Neural progenitor cell (in vitro differentiated cells): ENCODE measurements around the gene RAD51AP2. TPM values are rescaled to one million over a fixed set of nuclear protein-coding genes. Genes with fewer than 3 reads are reported as not detected.

Source experiments
- DNase-seq: peaks from one replicate; pipeline ENCODE4 v3.0.0-alpha.2; 2016; ENCODE audit warnings: low spot score
- H2AFZ ChIP-seq: fragments of 200-600 bp; sonication (generic); replicated peaks from 2 replicates; pipeline ENCODE4 v1.6.1; 2016; ENCODE audit warnings: antibody characterized with exemption
- H3F3A ChIP-seq: fragments of 200-600 bp; sonication (generic); 2 replicates; pipeline ENCODE4 v1.6.1; 2016; ENCODE audit warnings: antibody characterized with exemption, low read depth
- H3K27ac ChIP-seq: fragments of 200-600 bp; sonication (generic); 2 replicates; pipeline ENCODE4 v1.5.1; 2016; ENCODE audit warnings: mild to moderate bottlenecking
- H3K27me3 ChIP-seq: fragments of 200-600 bp; sonication (generic); 2 replicates; pipeline ENCODE4 v1.6.1; 2016; ENCODE audit warnings: mild to moderate bottlenecking, moderate library complexity
- H3K36me3 ChIP-seq: fragments of 200-600 bp; sonication (generic); 2 replicates; pipeline ENCODE4 v1.5.1; 2016
- H3K4me1 ChIP-seq: fragments of 200-600 bp; sonication (generic); 2 replicates; pipeline ENCODE4 v1.6.1; 2016; ENCODE audit warnings: mixed run types
- H3K4me2 ChIP-seq: fragments of 200-600 bp; sonication (generic); 2 replicates; pipeline ENCODE4 v1.6.1; 2016
- H3K4me3 ChIP-seq: fragments of 200-600 bp; sonication (generic); 2 replicates; pipeline ENCODE4 v1.5.1; 2016
- H3K79me2 ChIP-seq: fragments of 200-600 bp; sonication (generic); 2 replicates; pipeline ENCODE4 v1.6.1; 2016; ENCODE audit warnings: low read depth
- H3K9ac ChIP-seq: fragments of 200-600 bp; sonication (generic); 2 replicates; pipeline ENCODE4 v1.6.1; 2016
- H3K9me3 ChIP-seq: fragments of 200-600 bp; sonication (generic); 2 replicates; pipeline ENCODE4 v1.5.1; 2016; ENCODE audit warnings: low read depth
- H4K20me1 ChIP-seq: fragments of 200-600 bp; sonication (generic); 2 replicates; pipeline ENCODE4 v1.6.1; 2016; ENCODE audit warnings: low read depth
- H3K27ac Mint-ChIP-seq: 3 replicates; pipeline ENCODE4 v1.8.0; 2021; ENCODE audit warnings: mixed read lengths
- H3K27me3 Mint-ChIP-seq: 2 replicates; pipeline ENCODE4 v1.8.0; 2022; ENCODE audit warnings: low read depth, mild to moderate bottlenecking, inconsistent platforms, moderate library complexity, mixed read lengths; ENCODE audit not compliant: insufficient read depth
- H3K36me3 Mint-ChIP-seq: 3 replicates; pipeline ENCODE4 v1.8.0; 2021; ENCODE audit warnings: mixed read lengths
- H3K4me1 Mint-ChIP-seq: 3 replicates; pipeline ENCODE4 v1.8.0; 2021; ENCODE audit warnings: mixed read lengths
- H3K4me3 Mint-ChIP-seq: 3 replicates; pipeline ENCODE4 v1.8.0; 2021; ENCODE audit warnings: mild to moderate bottlenecking, moderate library complexity, mixed read lengths
- H3K9me3 Mint-ChIP-seq: 3 replicates; pipeline ENCODE4 v1.8.0; 2020; ENCODE audit warnings: mixed read lengths
- CTCF ChIP-seq: fragments of 200-600 bp; sonication (generic); IDR thresholded peaks from 2 replicates; pipeline ENCODE4 v1.5.1; 2017; ENCODE audit warnings: antibody characterized with exemption, mild to moderate bottlenecking
- EZH2 ChIP-seq: fragments of 200-600 bp; sonication (generic); IDR thresholded peaks from 2 replicates; pipeline ENCODE4 v1.6.1; 2017; ENCODE audit warnings: antibody characterized with exemption, mild to moderate bottlenecking, moderate library complexity
- EZH2phosphoT487 ChIP-seq: fragments of 200-600 bp; sonication (generic); IDR thresholded peaks from 2 replicates; pipeline ENCODE4 v1.6.1; 2017; ENCODE audit warnings: antibody characterized with exemption
- total RNA-seq: library from RNA; depleted of rRNA; stranded (reverse); fragments of >200 nt; gene quantifications from 2 replicates; pipeline ENCODE4 v1.2.3, GENCODE V29; 2015; ENCODE audit warnings: low replicate concordance

The RAD51AP2 gene
- total RNA-seq, 1 donor from 2014 or later, result 1.2 TPM

GRCh38 chr2:17483496-17483895 is 34.7 kb downstream of the RAD51AP2 start:
- Histone ChIP-seq H3K79me2 (no peaks in the 10 kb centered on the region), H3K4me3 (no peak overlapping the region), H2AFZ (no peak overlapping the region), H3K9ac (no peak overlapping the region), H3K27me3 (no peaks in the 10 kb centered on the region), H4K20me1 (no peaks in the 10 kb centered on the region), H3K27ac (no peak overlapping the region), H3K4me2 (no peak overlapping the region), H3K4me1 (peaks cover 5% of the 10 kb centered on the region), H3K9me3 (no peaks in the 10 kb centered on the region), H3F3A (no peaks in the 10 kb centered on the region), H3K36me3 (no peaks in the 10 kb centered on the region)
- Mint-ChIP-seq H3K9me3 (no peaks in the 10 kb centered on the region), H3K4me3 (no peak overlapping the region), H3K4me1 (no peaks in the 10 kb centered on the region), H3K27ac (no peak overlapping the region), H3K27me3 (no peaks in the 10 kb centered on the region), H3K36me3 (no peaks in the 10 kb centered on the region)
- DNase-seq, result no peak
- TF ChIP-seq EZH2, result no peak
- no peak for TF ChIP-seq CTCF
- TF ChIP-seq EZH2phosphoT487, result no peak

- no peak overlapping the region for H3K27ac ChIP-seq
- no peaks in the 10 kb centered on the region for H3K4me1 Mint-ChIP-seq
- no peaks in the 10 kb centered on the region for H3K79me2 ChIP-seq
- H4K20me1 ChIP-seq, result no peaks in the 10 kb centered on the region
- no peak overlapping the region for H2AFZ ChIP-seq
- no peaks in the 10 kb centered on the region for H3K9me3 Mint-ChIP-seq
- H3K27ac Mint-ChIP-seq, result no peak overlapping the region
- DNase-seq, result no peak
- no peak overlapping the region for H3K4me3 Mint-ChIP-seq
- H3F3A ChIP-seq, result no peaks in the 10 kb centered on the region
- no peak overlapping the region for H3K9ac ChIP-seq
- H3K36me3 ChIP-seq, result no peaks in the 10 kb centered on the region
- H3K27me3 ChIP-seq, result no peaks in the 10 kb centered on the region
- H3K4me2 ChIP-seq, result no peak overlapping the region
- H3K9me3 ChIP-seq, result no peaks in the 10 kb centered on the region
- no peak overlapping the region for H3K4me3 ChIP-seq
- no peaks in the 10 kb centered on the region for H3K27me3 Mint-ChIP-seq
- H3K36me3 Mint-ChIP-seq, result no peaks in the 10 kb centered on the region
- TF ChIP-seq EZH2 (no peak), CTCF (no peak), EZH2phosphoT487 (no peak)
- H3K4me1 ChIP-seq, result peaks cover 5% of the 10 kb centered on the region
Measured at GRCh38 chr2:17482651-17483050, 35.6 kb downstream of the RAD51AP2 start.

- no peaks in the 10 kb centered on the region for H3K79me2 ChIP-seq
- no peak overlapping the region for H3K4me2 ChIP-seq
- no peaks in the 10 kb centered on the region for H3K36me3 Mint-ChIP-seq
- no peak for TF ChIP-seq EZH2
- no peaks in the 10 kb centered on the region for H3K9me3 Mint-ChIP-seq
- no peak for DNase-seq
- no peaks in the 10 kb centered on the region for H3K27me3 ChIP-seq
- H3K4me1 Mint-ChIP-seq, result peaks cover 3% of the 10 kb centered on the region
- H3K4me1 ChIP-seq, result peaks cover 9% of the 10 kb centered on the region
- H3F3A ChIP-seq, result no peaks in the 10 kb centered on the region
- no peak overlapping the region for H3K27ac ChIP-seq
- H3K27ac Mint-ChIP-seq, result no peak overlapping the region
- no peaks in the 10 kb centered on the region for H4K20me1 ChIP-seq
- H3K4me3 Mint-ChIP-seq, result no peak overlapping the region
- H2AFZ ChIP-seq, result no peak overlapping the region
- H3K9me3 ChIP-seq, result no peaks in the 10 kb centered on the region
- H3K36me3 ChIP-seq, result no peaks in the 10 kb centered on the region
- no peaks in the 10 kb centered on the region for H3K27me3 Mint-ChIP-seq
- no peak overlapping the region for H3K4me3 ChIP-seq
- H3K9ac ChIP-seq, result no peak overlapping the region
Measured at GRCh38 chr2:17479875-17480274, 38.4 kb downstream of the RAD51AP2 start.

- Histone ChIP-seq H3K4me1 (peaks cover 9% of the 10 kb centered on the region), H3K9ac (no peak overlapping the region), H3K79me2 (no peaks in the 10 kb centered on the region), H4K20me1 (no peaks in the 10 kb centered on the region), H3F3A (no peaks in the 10 kb centered on the region), H3K4me3 (no peak overlapping the region), H3K36me3 (no peaks in the 10 kb centered on the region), H3K9me3 (no peaks in the 10 kb centered on the region), H2AFZ (peak overlapping the region; percentile 35), H3K4me2 (no peak overlapping the region), H3K27me3 (no peaks in the 10 kb centered on the region), H3K27ac (no peak overlapping the region)
- Mint-ChIP-seq H3K4me1 (peaks cover 3% of the 10 kb centered on the region), H3K4me3 (no peak overlapping the region), H3K27ac (no peak overlapping the region), H3K9me3 (no peaks in the 10 kb centered on the region), H3K36me3 (no peaks in the 10 kb centered on the region), H3K27me3 (no peaks in the 10 kb centered on the region)
- no peak for DNase-seq
- no peak for TF ChIP-seq EZH2
- TF ChIP-seq EZH2phosphoT487, result no peak
- TF ChIP-seq CTCF, result no peak
Measured at GRCh38 chr2:17476830-17477229, 41.4 kb downstream of the RAD51AP2 start.
